Left lung (tissue), 10 donors: ENCODE data around the gene MYBPC3. TPM values are rescaled to one million over a fixed set of nuclear protein-coding genes. Genes with fewer than 3 reads are reported as not detected.

Source experiments
- ATAC-seq: fragments of 200-7000 bp; cut with Tn5 transposase; one replicate; pipeline ENCODE4 v1.9.1; 2020; ENCODE audit warnings: moderate library complexity
- DNase-seq, 4 donors: peaks; one replicate each; pipeline ENCODE4 v3.0.0-alpha.2; 2013 to 2020
- H3K27ac ChIP-seq, 2 donors: fragments of 200-600 bp; sonication (generic) in 1 of 2; one replicate each; pipeline versions ENCODE4 v1.5.0 to v1.8.0; 2020 to 2021
- H3K27me3 ChIP-seq, 2 donors: fragments of 200-600 bp; sonication (generic) in 1 of 2; one replicate each; pipeline versions ENCODE4 v1.5.0 to v1.8.0; 2020 to 2021
- H3K36me3 ChIP-seq, 2 donors: fragments of 200-600 bp; sonication (generic) in 1 of 2; one replicate each; pipeline versions ENCODE4 v1.5.0 to v1.8.0; 2020 to 2021
- H3K4me1 ChIP-seq, 2 donors: fragments of 200-600 bp; one replicate each; pipeline ENCODE4 v1.8.0; 2021
- H3K4me3 ChIP-seq, 2 donors: fragments of 200-600 bp; sonication (generic) in 1 of 2; one replicate each; pipeline versions ENCODE4 v1.5.0 to v1.8.0; 2020 to 2021; ENCODE audit warnings: mild to moderate bottlenecking in 1 of 2
- H3K9me3 ChIP-seq, 2 donors: fragments of 200-600 bp; sonication (generic) in 1 of 2; one replicate each; pipeline versions ENCODE4 v1.5.0 to v1.8.0; 2020 to 2021
- CTCF ChIP-seq, 2 donors: fragments of 200-600 bp; sonication (generic) in 1 of 2; IDR thresholded peaks; one replicate each; pipeline versions ENCODE4 v1.5.0 to v1.8.0; 2021; ENCODE audit warnings: antibody characterized with exemption in 2 of 2
- intact Hi-C, 2 donors: fragments of 100-400 bp; cut with DNase I; formaldehyde crosslinking; loops; one replicate each; pipeline versions ENCODE4 v1.11.2 to v1.14.2; 2022
- polyA plus RNA-seq, 6 donors: library from polyadenylated mRNA; unstranded; fragments of 120-200 nt; gene quantifications; one replicate each; pipeline ENCODE4 v1.2.1, GENCODE V29; 2013; ENCODE audit not compliant: insufficient read length in 6 of 6
- total RNA-seq, 2 donors: library from RNA; stranded (reverse); fragmentation: NEBNext Ultra II Directional; extraction: Animal tissue kit (Norgen Biotek cat#: 25700); gene quantifications; one replicate each; pipeline ENCODE4 v1.2.1, GENCODE V29; 2021
- donor health status: DM: no; HTN: yes; CAD: no.
- donor health status: DM: no; HTN: no; CAD: no.

MYBPC3 gene
- total and polyA plus RNA-seq, 8 donors, result 0.06 to 2.0 (median 0.25) TPM; not detected in 3

- DNase-seq (peak in 1 of 4 donors; percentile 56), ATAC-seq (no peak)
- peak overlapping the region; percentile 55 to 97 for H3K27ac ChIP-seq
- intact Hi-C loops, result no loop called here
- no peak overlapping the region for H3K4me3 ChIP-seq
- H3K27me3 ChIP-seq, result no peaks in the 10 kb centered on the region
- peaks cover 0 to 84% of the 10 kb centered on the region in 2 donors for H3K4me1 ChIP-seq
- no peak for TF ChIP-seq CTCF (IDR thresholded peaks at IDR 0.05)
- no peaks in the 10 kb centered on the region for H3K36me3 ChIP-seq
- no peaks in the 10 kb centered on the region for H3K9me3 ChIP-seq
Measured at GRCh38 chr11:47390422-47390760, 37.9 kb upstream of the MYBPC3 start.

DNA sequence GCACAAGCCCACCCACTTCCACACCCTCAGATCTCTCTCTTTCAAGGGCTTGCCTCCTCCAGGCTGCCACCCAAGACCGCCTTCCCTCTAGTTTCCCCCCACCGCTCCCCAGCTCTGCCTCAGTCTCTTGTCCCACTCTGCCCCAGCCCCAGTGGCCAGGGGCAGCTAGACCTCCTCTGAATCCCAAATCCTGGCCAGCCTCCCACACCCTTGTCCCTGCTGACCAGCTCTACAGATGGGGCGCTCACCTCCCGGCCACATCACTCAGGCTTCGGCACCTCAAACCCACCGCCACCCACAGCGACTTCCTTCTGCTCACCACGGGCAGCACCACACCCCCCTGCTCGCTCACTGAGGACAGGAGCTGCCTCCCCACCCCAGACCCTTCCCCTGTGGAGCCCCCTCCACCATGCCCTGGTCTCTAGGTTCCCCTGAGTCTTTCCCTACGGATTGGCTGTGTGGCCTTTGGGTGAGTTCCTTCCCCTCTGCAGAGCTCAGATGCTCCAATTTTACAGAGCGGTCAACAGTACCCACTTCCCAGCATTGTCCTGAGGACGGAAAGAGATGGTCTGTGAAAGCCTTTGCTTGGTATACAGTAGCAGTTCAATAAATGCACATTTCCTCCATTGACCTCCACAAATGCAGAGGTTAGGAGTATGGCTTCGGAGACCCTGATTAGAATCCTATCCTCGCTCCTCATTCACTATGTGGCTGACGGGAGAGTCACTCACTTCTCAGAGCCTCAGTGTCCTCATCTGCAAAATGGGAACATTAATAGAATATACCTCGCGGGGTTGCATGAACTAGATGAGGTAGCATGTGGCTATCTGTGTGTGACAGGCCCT is 37.3 kb upstream of the MYBPC3 start:
- ATAC-seq (no peak), DNase-seq (peak in 1 of 4 donors; percentile 87)
- peaks cover 0 to 78% of the 10 kb centered on the region in 2 donors for H3K4me1 ChIP-seq
- no peaks in the 10 kb centered on the region for H3K27me3 ChIP-seq
- no peaks in the 10 kb centered on the region for H3K36me3 ChIP-seq
- TF ChIP-seq CTCF (IDR thresholded peaks at IDR 0.05), result no peak
- peak overlapping the region in 1 of 2 donors; percentile 11 for H3K4me3 ChIP-seq
- H3K27ac ChIP-seq, result peak overlapping the region in 1 of 2 donors; percentile 97
- H3K9me3 ChIP-seq, result no peaks in the 10 kb centered on the region
- intact Hi-C loops, result no loop called here

DNA sequence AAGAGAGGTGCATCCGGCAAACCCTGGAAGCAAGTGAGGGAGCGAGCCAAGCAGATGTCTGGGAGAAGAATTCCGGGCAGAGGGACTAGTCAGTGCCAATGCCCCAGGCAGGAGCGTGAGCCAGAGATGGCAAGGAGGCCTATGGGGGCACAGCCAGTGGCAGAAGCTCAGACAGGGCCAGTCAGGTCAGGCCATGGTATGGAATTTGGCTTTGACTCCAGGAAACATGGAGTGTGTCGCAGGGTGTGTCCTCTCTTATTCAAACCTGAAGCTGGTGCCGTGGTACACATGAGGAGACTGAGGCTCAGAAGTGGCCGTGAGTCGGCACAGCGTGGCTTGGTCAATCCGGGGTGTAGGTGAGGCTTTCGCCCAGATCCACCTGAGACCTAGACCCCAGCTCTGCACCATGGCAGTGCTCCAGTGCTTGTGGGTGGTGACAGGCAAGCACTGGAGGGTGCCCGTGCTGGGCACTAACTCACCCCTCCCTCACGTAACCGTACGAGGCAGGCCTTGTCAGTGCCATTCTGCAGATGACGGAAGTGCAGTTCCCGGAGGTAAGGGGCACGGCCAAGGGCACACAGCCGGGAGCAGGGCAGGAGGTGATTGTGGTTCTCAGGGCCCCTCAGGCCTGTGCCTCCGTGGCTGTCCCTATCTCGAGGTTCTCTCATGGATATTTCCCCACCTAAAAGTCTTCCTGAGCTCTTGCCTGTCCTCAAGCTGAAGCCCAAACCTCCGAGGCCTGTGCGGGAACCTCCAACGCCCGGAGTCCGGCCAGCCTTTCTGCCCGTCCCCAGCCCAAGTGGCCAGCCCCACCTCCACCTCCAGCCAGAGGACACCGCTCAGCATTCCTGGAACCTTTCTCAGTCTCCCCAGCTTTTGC is 36.4 kb upstream of the MYBPC3 start:
- no peaks in the 10 kb centered on the region for H3K27me3 ChIP-seq
- H3K36me3 ChIP-seq, result no peaks in the 10 kb centered on the region
- intact Hi-C loops, result no loop called here
- peak overlapping the region in 1 of 2 donors; percentile 11 for H3K4me3 ChIP-seq
- TF ChIP-seq CTCF (IDR thresholded peaks at IDR 0.05), result no peak
- ATAC-seq, result no peak
- no peaks in the 10 kb centered on the region for H3K9me3 ChIP-seq
- peak overlapping the region; percentile 44 to 97 for H3K27ac ChIP-seq
- peaks cover 0 to 70% of the 10 kb centered on the region in 2 donors for H3K4me1 ChIP-seq
- peak in 2 of 4 donors; percentile 46 to 86 for DNase-seq

DNA sequence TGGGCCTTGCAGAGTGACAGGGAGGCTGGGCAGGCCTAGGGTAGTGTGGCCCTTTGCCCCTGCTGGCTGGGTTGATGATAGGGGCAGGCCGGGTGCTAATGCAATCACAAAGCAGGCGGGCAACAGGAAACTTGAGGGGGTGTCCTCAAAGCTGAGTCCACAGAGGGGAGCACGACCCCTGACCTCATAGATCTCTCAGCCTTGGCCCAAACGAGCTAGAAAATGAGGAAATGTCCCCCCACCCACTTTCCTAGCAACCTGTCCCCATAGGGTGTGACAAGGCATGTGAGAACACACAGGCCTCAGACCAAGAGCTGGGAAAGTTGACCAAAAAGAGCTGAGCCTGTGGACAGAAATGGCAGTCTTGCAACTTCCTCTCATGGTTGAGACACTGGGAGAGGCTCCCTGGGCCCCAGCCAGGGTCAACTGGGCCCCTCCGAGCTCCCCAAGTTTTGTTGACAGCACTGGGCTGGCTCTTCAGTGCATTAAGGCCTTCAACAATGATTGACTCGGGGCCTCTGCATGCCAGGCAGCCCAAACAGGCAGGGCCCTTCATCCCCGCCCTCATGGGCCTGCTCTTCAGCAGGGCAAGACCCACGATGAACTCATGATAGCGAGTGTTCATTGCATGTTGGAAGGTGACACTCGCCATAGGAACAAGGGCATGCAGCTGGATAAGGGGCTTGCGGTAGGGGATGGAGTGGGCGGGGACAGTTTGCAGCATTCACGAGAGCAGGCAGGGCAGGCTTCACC is 35.6 kb upstream of the MYBPC3 start:
- H3K36me3 ChIP-seq, result no peaks in the 10 kb centered on the region
- peak in 2 of 4 donors; percentile 67 to 84 for DNase-seq
- H3K27ac ChIP-seq, result peak overlapping the region; percentile 44 to 97
- intact Hi-C loops, result no loop called here
- TF ChIP-seq CTCF (IDR thresholded peaks at IDR 0.05), result no peak
- H3K4me3 ChIP-seq, result no peak overlapping the region
- peak; percentile 39 for ATAC-seq
- no peaks in the 10 kb centered on the region for H3K27me3 ChIP-seq
- H3K9me3 ChIP-seq, result no peaks in the 10 kb centered on the region
- peaks cover 0 to 69% of the 10 kb centered on the region in 2 donors for H3K4me1 ChIP-seq
